Suprapubic skin (tissue), 4 donors: ENCODE data around the gene TTC6. TPM values are rescaled to one million over a fixed set of nuclear protein-coding genes. Genes with fewer than 3 reads are reported as not detected.
"Not testable (repeated sequence)": the region's sequence is repeated elsewhere in the genome, so short reads cannot be mapped to it uniquely, and the experiment has no call there.

Experiments
- DNase-seq, 2 donors: peaks; one replicate each; pipeline ENCODE4 v3.0.0-alpha.2; 2019; ENCODE audit warnings: low spot score in 2 of 2
- H3K27ac ChIP-seq: fragments of 200-600 bp; sonication (generic); one replicate; pipeline ENCODE4 v1.5.1; 2019
- H3K27me3 ChIP-seq: fragments of 200-600 bp; sonication (generic); one replicate; pipeline ENCODE4 v1.5.1; 2019
- H3K36me3 ChIP-seq: fragments of 200-600 bp; sonication (generic); one replicate; pipeline ENCODE4 v1.5.1; 2019
- H3K4me1 ChIP-seq: fragments of 200-600 bp; sonication (generic); one replicate; pipeline ENCODE4 v1.5.1; 2019
- H3K4me3 ChIP-seq: fragments of 200-600 bp; sonication (generic); one replicate; pipeline ENCODE4 v1.5.1; 2019; ENCODE audit warnings: mild to moderate bottlenecking
- H3K9me3 ChIP-seq: fragments of 200-600 bp; sonication (generic); one replicate; pipeline ENCODE4 v1.5.1; 2019
- CTCF ChIP-seq, 2 donors: fragments of 200-600 bp in 1 of 2; fragments of 450-650 bp in 1 of 2; sonication (generic) in 1 of 2; IDR thresholded peaks; one replicate each; pipeline ENCODE4 v1.5.1; 2016 to 2019; ENCODE audit warnings: antibody characterized with exemption in 2 of 2, mild to moderate bottlenecking in 1 of 2, moderate library complexity in 1 of 2
- EP300 ChIP-seq: sonication (generic); formaldehyde crosslinking; IDR thresholded peaks from one replicate; pipeline ENCODE4 v1.6.1; 2017; ENCODE audit warnings: antibody characterized with exemption
- POLR2A ChIP-seq, 2 donors: fragments of 450-650 bp; IDR thresholded peaks; one replicate each; pipeline ENCODE4 v1.6.1; 2017; ENCODE audit warnings: antibody characterized with exemption in 2 of 2, mild to moderate bottlenecking in 2 of 2, moderate library complexity in 2 of 2
- POLR2AphosphoS5 ChIP-seq, 3 donors: sonication (generic); formaldehyde crosslinking; IDR thresholded peaks; one replicate each; pipeline ENCODE4 v1.6.1; 2017; ENCODE audit warnings: antibody characterized with exemption in 3 of 3
- WGBS: methylation state at CpG from one replicate; pipeline ENCODE4 v1.1.5; 2018; 5-methylcytosine and 5-hydroxymethylcytosine counted together
- total RNA-seq, 4 donors: library from RNA; depleted of rRNA; stranded (reverse); fragments of >200 nt; gene quantifications; one replicate each; pipeline ENCODE4 v1.1.0, GENCODE V29; 2016

Gene TTC6
- total RNA-seq, 4 donors from 2014 or later = 0.18 to 9.5 (median 1.1) TPM

- H3K27ac ChIP-seq = no peak overlapping the region
- DNase-seq = no peak
- no peaks in the 10 kb centered on the region for H3K4me1 ChIP-seq
- no peaks in the 10 kb centered on the region for H3K36me3 ChIP-seq
- H3K27me3 ChIP-seq = no peaks in the 10 kb centered on the region
- TF ChIP-seq CTCF (IDR thresholded peaks at IDR 0.05) (no peak), POLR2A (IDR thresholded peaks at IDR 0.05) (no peak), EP300 (no peak), POLR2AphosphoS5 (IDR thresholded peaks at IDR 0.05) (no peak)
- no peak overlapping the region for H3K4me3 ChIP-seq
- 83% methylated on average over 1 of the region's 1 CpG for WGBS
- no peaks in the 10 kb centered on the region for H3K9me3 ChIP-seq
Observed at GRCh38 chr14:37553935-37554550, 41.4 kb upstream of the TTC6 start.

- not testable (repeated sequence) for H3K27ac ChIP-seq, H3K36me3 ChIP-seq, DNase-seq, H3K4me3 ChIP-seq, H3K4me1 ChIP-seq, H3K9me3 ChIP-seq, H3K27me3 ChIP-seq
- WGBS = no CpG with 5 or more reads among the region's 33 CpGs
Observed at GRCh38 chr14:37555596-37555995, 39.8 kb upstream of the TTC6 start.

- WGBS = 93% methylated on average over 4 of the region's 4 CpGs
- no peak for TF ChIP-seq CTCF (IDR thresholded peaks at IDR 0.05)
- TF ChIP-seq POLR2AphosphoS5 (IDR thresholded peaks at IDR 0.05) = no peak
- TF ChIP-seq POLR2A (IDR thresholded peaks at IDR 0.05) = no peak
- TF ChIP-seq EP300 = no peak
- H3K9me3 ChIP-seq = no peaks in the 10 kb centered on the region
- no peak overlapping the region for H3K4me3 ChIP-seq
- no peak for DNase-seq
- H3K27ac ChIP-seq = no peak overlapping the region
- H3K36me3 ChIP-seq = no peaks in the 10 kb centered on the region
- H3K27me3 ChIP-seq = no peaks in the 10 kb centered on the region
- no peaks in the 10 kb centered on the region for H3K4me1 ChIP-seq
Observed at GRCh38 chr14:37558740-37559139, 36.7 kb upstream of the TTC6 start.

- Histone ChIP-seq H3K4me1 (no peaks in the 10 kb centered on the region), H3K4me3 (no peak overlapping the region), H3K27ac (no peak overlapping the region), H3K9me3 (no peaks in the 10 kb centered on the region), H3K27me3 (no peaks in the 10 kb centered on the region), H3K36me3 (no peaks in the 10 kb centered on the region)
- WGBS = 77% methylated on average over 6 of the region's 6 CpGs
- no peak for DNase-seq
- TF ChIP-seq EP300 (no peak), CTCF (IDR thresholded peaks at IDR 0.05) (no peak)
Observed at GRCh38 chr14:37559386-37559785, 36.0 kb upstream of the TTC6 start.

- no peaks in the 10 kb centered on the region for H3K4me1 ChIP-seq
- 69% methylated on average over 2 of the region's 2 CpGs for WGBS
Observed at GRCh38 chr14:37563189-37563588, 32.2 kb upstream of the TTC6 start.

More at GRCh38 chr14:37563189-37563588, 32.2 kb upstream of the TTC6 start:
- TF ChIP-seq CTCF (IDR thresholded peaks at IDR 0.05) = no peak
- no peak for TF ChIP-seq POLR2AphosphoS5 (IDR thresholded peaks at IDR 0.05)
- no peak for TF ChIP-seq POLR2A (IDR thresholded peaks at IDR 0.05)
- TF ChIP-seq EP300 = no peak
- no peaks in the 10 kb centered on the region for H3K27me3 ChIP-seq
- no peaks in the 10 kb centered on the region for H3K9me3 ChIP-seq
- no peak overlapping the region for H3K4me3 ChIP-seq
- no peaks in the 10 kb centered on the region for H3K36me3 ChIP-seq
- H3K27ac ChIP-seq = no peak overlapping the region
- no peak for DNase-seq
